Natural killer cell treated with Interleukin-12 subunit alpha and Interleukin-12 subunit beta and Interleukin-15 and Interleukin-18, amount 100 ng/mL, for 72 hours (primary cell): ENCODE results near the gene MIX23. TPM values are rescaled to one million over a fixed set of nuclear protein-coding genes. Genes with fewer than 3 reads are reported as not detected.

Experiments used
- ATAC-seq, 2 donors: fragments of 150-1000 bp; cut with Tn5 transposase in 1 of 2; sonication (Bioruptor Pico), chemical (Tn5 transposase) in 1 of 2; 2 replicates each; pipeline ENCODE4 v1.10.0; 2021
- DNase-seq: peaks from one replicate; pipeline ENCODE4 v3.0.0; 2022; ENCODE audit warnings: low spot score
- H3K27ac Mint-ChIP-seq, 2 donors: 1 replicate in 1 of 2; 2 replicates in 1 of 2; pipeline ENCODE4 v1.8.0; 2022; ENCODE audit warnings: mixed read lengths in 2 of 2, mild to moderate bottlenecking in 1 of 2, moderate library complexity in 1 of 2
- H3K27me3 Mint-ChIP-seq, 2 donors: 1 replicate in 1 of 2; 2 replicates in 1 of 2; pipeline ENCODE4 v1.8.0; 2022; ENCODE audit warnings: mixed read lengths in 2 of 2
- H3K36me3 Mint-ChIP-seq: one replicate; pipeline ENCODE4 v1.8.0; 2022; ENCODE audit warnings: mixed read lengths
- H3K4me1 Mint-ChIP-seq, 2 donors: 1 replicate in 1 of 2; 2 replicates in 1 of 2; pipeline ENCODE4 v1.8.0; 2022; ENCODE audit warnings: low read depth in 2 of 2, mixed read lengths in 2 of 2, mild to moderate bottlenecking in 1 of 2
- H3K4me3 Mint-ChIP-seq: one replicate; pipeline ENCODE4 v1.8.0; 2022; ENCODE audit warnings: mixed read lengths
- H3K9me3 Mint-ChIP-seq: 2 replicates; pipeline ENCODE4 v1.8.0; 2022; ENCODE audit warnings: mixed read lengths
- total RNA-seq, 2 donors: library from RNA; stranded (reverse); gene quantifications; one replicate each; pipeline ENCODE4 v1.2.3, GENCODE V29; 2022

MIX23 gene
- total RNA-seq, 2 donors from 2014 or later, result 48.2 to 59.0 TPM

DNA sequence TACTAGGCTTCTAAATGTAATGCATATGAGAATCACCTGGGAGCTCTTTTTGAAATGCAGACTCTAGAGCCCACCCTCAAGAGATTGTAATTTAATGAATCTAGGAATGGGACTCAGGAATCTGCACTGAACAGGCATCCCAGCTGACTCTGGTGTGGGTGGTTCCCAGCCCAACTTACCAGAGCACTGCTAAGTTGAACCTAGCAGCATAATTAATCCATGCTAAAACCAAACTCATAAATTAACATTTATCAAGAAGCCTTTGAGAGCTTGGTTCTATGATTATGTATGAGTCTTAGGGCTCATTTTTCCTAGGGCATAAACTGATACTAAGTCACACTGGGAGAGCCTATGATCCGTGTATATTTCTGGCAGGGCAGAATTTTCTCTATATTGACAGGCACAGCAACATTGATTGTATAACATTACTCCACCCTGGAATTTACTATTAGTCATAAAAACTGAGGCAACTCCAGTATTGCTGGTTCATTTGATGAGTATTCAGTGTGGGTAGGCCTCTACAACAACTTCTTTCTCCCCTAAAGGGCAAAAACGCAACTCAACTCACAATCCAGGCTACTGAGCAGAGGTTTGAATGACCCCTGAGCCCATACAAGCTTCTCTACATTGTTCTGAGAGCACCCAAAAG is 68.7 kb downstream of the MIX23 start:
- H3K27ac Mint-ChIP-seq, result no peak overlapping the region

DNA sequence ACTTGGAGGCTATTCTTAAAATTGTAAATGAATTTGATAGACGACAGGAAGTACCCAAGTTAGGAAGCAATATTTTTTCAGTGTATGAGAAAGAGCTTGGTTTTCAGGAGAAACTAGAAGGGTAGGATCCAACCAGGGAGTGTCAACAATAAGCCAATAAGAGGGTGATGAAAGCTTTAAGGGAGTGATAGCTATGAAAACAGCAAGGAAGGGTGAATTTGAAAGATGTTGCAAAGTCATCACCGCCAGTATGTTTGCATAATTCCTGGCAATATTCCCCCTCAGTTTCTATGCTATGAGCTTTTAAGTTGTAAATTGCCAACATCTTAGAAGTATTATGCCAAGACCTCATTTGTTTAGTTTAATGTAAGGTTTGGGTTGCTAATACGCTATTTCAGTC is 69.8 kb downstream of the MIX23 start:
- ATAC-seq, result no peak
- no peak overlapping the region for H3K4me3 Mint-ChIP-seq
- no peaks in the 10 kb centered on the region for H3K9me3 Mint-ChIP-seq
- no peak for DNase-seq
- H3K27me3 Mint-ChIP-seq, result peaks cover 15 to 24% of the 10 kb centered on the region in 2 donors
- no peaks in the 10 kb centered on the region for H3K36me3 Mint-ChIP-seq
- H3K4me1 Mint-ChIP-seq, result peaks cover 4 to 6% of the 10 kb centered on the region in 2 donors
- no peak overlapping the region for H3K27ac Mint-ChIP-seq

More for the DNA sequence above, 68.7 kb downstream of the MIX23 start:
- H3K4me3 Mint-ChIP-seq, result no peak overlapping the region
- H3K36me3 Mint-ChIP-seq, result peaks cover 5% of the 10 kb centered on the region
- H3K4me1 Mint-ChIP-seq, result peaks cover 4 to 6% of the 10 kb centered on the region in 2 donors
- H3K27me3 Mint-ChIP-seq, result peaks cover 17 to 33% of the 10 kb centered on the region in 2 donors
- H3K9me3 Mint-ChIP-seq, result no peaks in the 10 kb centered on the region
- ATAC-seq (no peak), DNase-seq (no peak)

- DNase-seq (no peak), ATAC-seq (no peak)
- Mint-ChIP-seq H3K4me3 (no peak overlapping the region), H3K9me3 (no peaks in the 10 kb centered on the region), H3K27ac (no peak overlapping the region), H3K27me3 (peaks cover 12 to 20% of the 10 kb centered on the region in 2 donors), H3K36me3 (no peaks in the 10 kb centered on the region), H3K4me1 (peaks cover 4 to 6% of the 10 kb centered on the region in 2 donors)
Observed at GRCh38 chr3:122312826-122313225, 70.2 kb downstream of the MIX23 start.

DNA sequence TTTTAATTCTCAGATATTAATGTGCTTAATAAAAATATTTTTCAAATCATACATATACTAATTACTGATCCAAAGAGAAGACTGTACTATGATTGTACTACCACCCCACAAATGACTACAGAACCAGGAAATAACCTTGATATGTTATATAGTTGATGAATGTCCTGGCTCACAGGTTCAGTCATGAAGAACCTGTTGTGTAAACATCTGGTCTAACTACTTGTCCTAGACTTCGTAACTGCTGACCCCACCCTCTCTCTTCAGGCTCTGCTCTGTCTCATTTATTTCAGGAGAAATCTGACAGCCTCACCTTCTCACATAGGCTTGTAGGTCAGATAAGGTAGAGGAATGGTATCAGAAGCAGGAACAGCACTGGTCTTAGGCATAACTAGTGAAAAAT is 72.7 kb downstream of the MIX23 start:
- H3K4me3 Mint-ChIP-seq, result no peak overlapping the region
- H3K27ac Mint-ChIP-seq, result no peak overlapping the region
- no peaks in the 10 kb centered on the region for H3K9me3 Mint-ChIP-seq
- no peak for ATAC-seq
- no peak for DNase-seq
- H3K27me3 Mint-ChIP-seq, result peaks cover 9 to 12% of the 10 kb centered on the region in 2 donors
- H3K36me3 Mint-ChIP-seq, result no peaks in the 10 kb centered on the region
- H3K4me1 Mint-ChIP-seq, result peaks cover 4 to 6% of the 10 kb centered on the region in 2 donors

Other genes with a start within 250 kb of the MIX23 start
- not detected for gene CASR, start 199.6 kb downstream of the MIX23 start, total RNA-seq
- not detected for gene CSTA, start 58.0 kb downstream of the MIX23 start, total RNA-seq
- gene FAM162A, start 951 bp upstream of the MIX23 start, total RNA-seq, result 10 to 100 TPM; 37.3 to 53.4 TPM
- 1 to 10 TPM; 4.4 to 5.8 TPM for gene WDR5B, start 32.8 kb upstream of the MIX23 start, total RNA-seq
- gene KPNA1, start 131.7 kb upstream of the MIX23 start, total RNA-seq, result 10 to 100 TPM; 55.9 to 64.7 TPM
- gene PARP9, start 181.1 kb upstream of the MIX23 start, total RNA-seq, result 10 to 100 TPM; 45.5 to 61.7 TPM
- gene DTX3L, start 181.1 kb upstream of the MIX23 start, total RNA-seq, result 100 to 1,000 TPM in 1 of 2 donors, 10 to 100 TPM in 1; 56.4 to 110 TPM
- 10 to 100 TPM; 49.6 to 72.9 TPM for gene PARP15, start 194.4 kb upstream of the MIX23 start, total RNA-seq